Right lobe of liver (tissue), 6 donors: Measurements from ENCODE around the gene TMED6. TPM values are rescaled to one million over a fixed set of nuclear protein-coding genes. Genes with fewer than 3 reads are reported as not detected.

Experiments
- ATAC-seq, 4 donors: fragments of 200-7000 bp; cut with Tn5 transposase; one replicate each; pipeline ENCODE4 v1.9.1; 2020; ENCODE audit warnings: mild to moderate bottlenecking in 4 of 4, moderate library complexity in 4 of 4
- DNase-seq, 3 donors: peaks; one replicate each; pipeline ENCODE4 v3.0.0-alpha.2; 2020
- H3K27ac ChIP-seq, 3 donors: fragments of 200-600 bp; one replicate each; pipeline ENCODE4 v1.8.0; 2022
- H3K27me3 ChIP-seq, 2 donors: fragments of 200-600 bp; one replicate each; pipeline ENCODE4 v1.8.0; 2022
- H3K36me3 ChIP-seq, 4 donors: fragments of 200-600 bp; sonication (generic) in 1 of 4; one replicate each; pipeline versions ENCODE4 v1.5.1 to v1.8.0; 2017 to 2022; ENCODE audit warnings: control low read depth in 1 of 4
- H3K4me1 ChIP-seq, 4 donors: fragments of 200-600 bp; sonication (generic) in 1 of 4; one replicate each; pipeline versions ENCODE4 v1.5.1 to v1.8.0; 2017 to 2022; ENCODE audit warnings: control low read depth in 1 of 4
- H3K4me3 ChIP-seq, 3 donors: fragments of 200-600 bp; one replicate each; pipeline ENCODE4 v1.8.0; 2022
- H3K9me3 ChIP-seq, 4 donors: fragments of 200-600 bp; sonication (generic) in 1 of 4; one replicate each; pipeline versions ENCODE4 v1.5.1 to v1.8.0; 2017 to 2022; ENCODE audit warnings: control low read depth in 1 of 4
- POLR2A ChIP-seq: fragments of 450-650 bp; IDR thresholded peaks from one replicate; pipeline ENCODE4 v1.6.1; 2017; ENCODE audit warnings: antibody characterized with exemption, mild to moderate bottlenecking
- WGBS: methylation state at CpG from one replicate; pipeline ENCODE4 v1.1.6; 2018; ENCODE audit warnings: low coverage, low lambda C conversion rate; ENCODE audit not compliant: insufficient coverage; ENCODE audit errors: missing lambda C conversion rate; 5-methylcytosine and 5-hydroxymethylcytosine counted together
- intact Hi-C, 2 donors: fragments of 100-400 bp; cut with DNase I; formaldehyde crosslinking; loops; one replicate each; pipeline versions ENCODE4 v1.11.2 to v1.14.1; 2022
- total RNA-seq, 6 experiments: library from RNA; depleted of rRNA in 2 of 6; stranded (reverse); fragments of >200 nt in 2 of 6; fragmentation: NEBNext Ultra II Directional in 3 of 6; extraction: Animal tissue kit (Norgen Biotek cat#: 25700) in 3 of 6; gene quantifications; one replicate each; pipeline versions ENCODE4 v1.1.0 to v1.2.4, GENCODE V29; 2016 to 2023
- TF ChIP-seq, protein P1 (sequence below), 4 donors: fragments of 200-600 bp in 3 of 4; fragments of 450-650 bp in 1 of 4; IDR thresholded peaks; one replicate each; pipeline versions ENCODE4 v1.5.1 to v1.8.0; 2016 to 2022; ENCODE audit warnings: antibody characterized with exemption in 4 of 4, mild to moderate bottlenecking in 2 of 4
- donor health status: DM: no; HTN: yes; CAD: no.
- donor health status: DM: no; HTN: no; CAD: no.
- donor health status: DM: no; HTN: no; CAD: no.
- donor health status: DM: no; HTN: yes; CAD: no.
- donor health status: DM: no; HTN: yes; CAD: no.

Gene TMED6
- total RNA-seq, 6 experiments from 2014 or later: 1.6 to 9.9 (median 2.6) TPM

DNA sequence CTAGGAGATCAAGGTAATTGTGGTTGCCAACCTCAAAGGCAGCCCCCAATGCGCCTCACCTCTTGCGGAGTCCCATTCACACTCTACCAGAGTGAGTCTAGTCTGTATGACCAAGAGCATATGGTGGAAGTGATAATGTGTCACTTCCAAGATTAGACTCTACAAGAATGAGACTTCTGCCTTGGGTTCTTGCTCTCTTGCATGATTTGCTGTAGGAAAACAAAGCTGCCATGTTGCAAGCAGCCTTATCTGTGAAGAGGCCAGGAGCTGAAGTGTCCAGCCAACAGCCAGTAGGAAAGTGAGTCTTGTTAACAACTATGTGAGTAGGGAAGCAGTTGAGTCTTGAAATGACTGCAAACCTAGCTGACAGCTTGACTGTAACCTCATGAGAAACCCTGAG is 30.8 kb upstream of the TMED6 start:
- Histone ChIP-seq H3K4me3 (no peak overlapping the region), H3K27me3 (no peaks in the 10 kb centered on the region), H3K9me3 (no peaks in the 10 kb centered on the region), H3K4me1 (peaks cover 0 to 4% (median 2%) of the 10 kb centered on the region in 4 donors), H3K36me3 (peaks cover 3 to 61% (median 8%) of the 10 kb centered on the region in 4 donors), H3K27ac (no peak overlapping the region)
- intact Hi-C loops: no loop called here
- ATAC-seq (no peak), DNase-seq (no peak)
- TF ChIP-seq, protein P1, sequence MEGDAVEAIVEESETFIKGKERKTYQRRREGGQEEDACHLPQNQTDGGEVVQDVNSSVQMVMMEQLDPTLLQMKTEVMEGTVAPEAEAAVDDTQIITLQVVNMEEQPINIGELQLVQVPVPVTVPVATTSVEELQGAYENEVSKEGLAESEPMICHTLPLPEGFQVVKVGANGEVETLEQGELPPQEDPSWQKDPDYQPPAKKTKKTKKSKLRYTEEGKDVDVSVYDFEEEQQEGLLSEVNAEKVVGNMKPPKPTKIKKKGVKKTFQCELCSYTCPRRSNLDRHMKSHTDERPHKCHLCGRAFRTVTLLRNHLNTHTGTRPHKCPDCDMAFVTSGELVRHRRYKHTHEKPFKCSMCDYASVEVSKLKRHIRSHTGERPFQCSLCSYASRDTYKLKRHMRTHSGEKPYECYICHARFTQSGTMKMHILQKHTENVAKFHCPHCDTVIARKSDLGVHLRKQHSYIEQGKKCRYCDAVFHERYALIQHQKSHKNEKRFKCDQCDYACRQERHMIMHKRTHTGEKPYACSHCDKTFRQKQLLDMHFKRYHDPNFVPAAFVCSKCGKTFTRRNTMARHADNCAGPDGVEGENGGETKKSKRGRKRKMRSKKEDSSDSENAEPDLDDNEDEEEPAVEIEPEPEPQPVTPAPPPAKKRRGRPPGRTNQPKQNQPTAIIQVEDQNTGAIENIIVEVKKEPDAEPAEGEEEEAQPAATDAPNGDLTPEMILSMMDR (IDR thresholded peaks at IDR 0.05): no peak
- TF ChIP-seq POLR2A: no peak
- WGBS: 100% methylated on average over 2 of the region's 2 CpGs

DNA sequence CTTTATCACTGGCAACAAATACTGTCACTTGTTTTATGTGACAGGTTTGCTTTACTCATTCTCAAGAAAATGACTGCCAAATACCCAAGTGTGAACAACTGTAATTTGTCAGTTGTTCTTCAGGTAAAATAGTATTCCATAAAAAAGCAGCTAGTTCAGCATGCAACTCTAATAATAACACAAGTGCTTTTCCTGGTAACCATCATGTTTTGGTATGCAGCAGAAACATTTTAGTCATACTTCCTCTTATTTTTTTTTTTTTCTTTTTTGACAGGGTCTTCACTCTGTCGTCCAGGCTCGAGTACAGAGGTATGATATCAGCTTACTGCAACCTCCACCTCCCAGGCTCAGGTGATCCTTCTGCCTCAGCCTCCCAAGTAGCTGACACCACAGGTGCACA is 29.6 kb upstream of the TMED6 start:
- ATAC-seq (no peak), DNase-seq (no peak)
- Histone ChIP-seq H3K4me3 (no peak overlapping the region), H3K27ac (no peak overlapping the region), H3K9me3 (no peaks in the 10 kb centered on the region), H3K36me3 (peaks cover 3 to 61% (median 8%) of the 10 kb centered on the region in 4 donors), H3K4me1 (peaks cover 0 to 4% (median 2%) of the 10 kb centered on the region in 4 donors), H3K27me3 (no peaks in the 10 kb centered on the region)
- TF ChIP-seq, protein P1 (IDR thresholded peaks at IDR 0.05): no peak
- TF ChIP-seq POLR2A: no peak
- intact Hi-C loops: no loop called here
- WGBS: 60% methylated on average over 1 of the region's 2 CpGs

DNA sequence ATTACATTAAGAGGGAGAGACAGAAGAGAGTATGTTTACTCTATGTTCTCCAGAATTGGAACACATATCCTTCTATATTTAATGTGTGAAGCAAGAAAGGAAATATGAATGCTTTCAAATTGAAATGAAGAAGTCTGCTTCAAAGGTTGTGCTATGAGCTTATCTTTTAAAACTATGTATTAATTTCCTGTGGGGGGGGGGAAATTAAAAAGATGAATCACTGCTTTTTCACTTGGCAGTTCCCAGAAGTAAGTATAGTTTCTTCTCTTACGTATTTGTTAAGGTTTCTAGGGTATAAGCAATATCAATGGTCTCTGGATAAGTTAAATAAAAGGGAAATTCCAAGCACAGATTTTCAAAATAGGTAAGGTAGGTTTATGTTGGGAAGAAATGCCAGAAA is 27.2 kb upstream of the TMED6 start:
- DNase-seq (no peak), ATAC-seq (no peak)
- Histone ChIP-seq H3K27me3 (no peaks in the 10 kb centered on the region), H3K36me3 (peaks cover 3 to 61% (median 8%) of the 10 kb centered on the region in 4 donors), H3K4me3 (no peak overlapping the region), H3K9me3 (no peaks in the 10 kb centered on the region), H3K27ac (no peak overlapping the region), H3K4me1 (no peaks in the 10 kb centered on the region)
- WGBS: 75% methylated on average over 1 of the region's 1 CpG
- TF ChIP-seq, protein P1 (IDR thresholded peaks at IDR 0.05): no peak
- TF ChIP-seq POLR2A: no peak
- intact Hi-C loops: no loop called here

DNA sequence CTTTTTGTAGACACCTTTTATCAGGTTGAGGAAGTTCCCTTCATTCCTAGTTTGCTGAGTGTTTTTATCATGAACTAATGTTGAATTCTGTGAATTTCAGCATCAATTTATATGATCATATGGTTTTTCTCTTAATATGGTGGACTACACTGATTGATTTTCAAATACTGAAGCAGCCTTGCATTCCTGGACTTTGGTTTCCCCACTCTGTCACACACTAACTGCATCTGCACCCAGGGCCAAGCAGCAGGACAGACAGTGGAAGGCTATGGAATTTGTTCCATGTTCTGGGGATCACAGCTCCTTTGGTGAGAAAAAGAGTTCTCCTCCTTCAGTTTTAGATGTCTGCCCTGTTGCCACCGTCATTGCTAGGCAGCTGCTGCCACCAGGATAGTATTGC is 26.4 kb upstream of the TMED6 start:
- peaks cover under 1 to 54% (median 8%) of the 10 kb centered on the region in 4 donors for H3K36me3 ChIP-seq
- intact Hi-C loops: no loop called here
- ATAC-seq (no peak), DNase-seq (no peak)
- no peak overlapping the region for H3K4me3 ChIP-seq
- TF ChIP-seq, protein P1 (IDR thresholded peaks at IDR 0.05): no peak
- no peak for TF ChIP-seq POLR2A
- H3K9me3 ChIP-seq: no peaks in the 10 kb centered on the region
- H3K27ac ChIP-seq: no peak overlapping the region
- no peaks in the 10 kb centered on the region for H3K27me3 ChIP-seq
- H3K4me1 ChIP-seq: peaks cover 0 to 4% (median 0%) of the 10 kb centered on the region in 4 donors
- WGBS: 80% methylated on average over 1 of the region's 1 CpG
